ENCODE data around the gene TMEM164.
"Not testable (repeated sequence)": the region's sequence is repeated elsewhere in the genome, so short reads cannot be mapped to it uniquely, and the experiment has no call there.

TMEM164 gene

DNA sequence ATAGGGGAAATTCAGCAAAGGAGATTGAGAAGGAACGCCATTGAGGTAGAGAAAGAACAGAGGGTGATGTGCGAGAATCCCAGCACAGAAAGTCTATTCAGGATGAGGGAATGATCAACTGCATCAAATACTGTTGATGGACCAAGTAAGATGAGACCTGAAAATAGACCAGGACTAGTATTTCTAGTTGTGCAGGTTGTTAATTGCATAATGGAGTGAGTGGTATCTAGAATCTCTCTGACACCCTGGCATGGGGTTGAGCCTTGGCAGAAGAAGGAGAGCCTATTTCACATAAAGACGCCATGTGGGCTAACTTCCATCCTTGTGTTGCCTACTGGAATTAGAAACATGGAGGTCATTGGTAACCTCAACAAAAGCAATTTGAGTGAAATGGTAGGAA is 135.6 kb downstream of the TMEM164 start:
- no peak for DNase-seq

DNA sequence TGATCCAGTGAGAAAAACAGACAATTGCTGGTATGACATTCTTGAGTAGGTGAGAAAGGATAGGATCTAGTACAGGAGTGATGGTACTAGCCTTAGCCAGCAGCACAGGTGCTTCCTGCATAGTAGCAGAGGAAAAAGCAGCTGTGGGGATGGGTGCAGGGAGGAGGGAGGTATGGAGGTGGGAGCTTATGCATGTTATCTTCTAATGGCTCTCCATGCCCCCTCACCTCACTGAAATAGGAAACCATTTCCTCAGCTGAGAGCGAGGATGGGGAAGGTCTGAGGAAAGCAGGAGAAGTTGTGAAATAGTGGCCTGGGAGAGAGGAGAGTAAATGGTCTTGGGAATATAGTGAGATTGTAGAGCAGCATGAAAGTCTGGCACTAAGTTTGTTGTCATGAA is 136.3 kb downstream of the TMEM164 start:
- DNase-seq = no peak

DNA sequence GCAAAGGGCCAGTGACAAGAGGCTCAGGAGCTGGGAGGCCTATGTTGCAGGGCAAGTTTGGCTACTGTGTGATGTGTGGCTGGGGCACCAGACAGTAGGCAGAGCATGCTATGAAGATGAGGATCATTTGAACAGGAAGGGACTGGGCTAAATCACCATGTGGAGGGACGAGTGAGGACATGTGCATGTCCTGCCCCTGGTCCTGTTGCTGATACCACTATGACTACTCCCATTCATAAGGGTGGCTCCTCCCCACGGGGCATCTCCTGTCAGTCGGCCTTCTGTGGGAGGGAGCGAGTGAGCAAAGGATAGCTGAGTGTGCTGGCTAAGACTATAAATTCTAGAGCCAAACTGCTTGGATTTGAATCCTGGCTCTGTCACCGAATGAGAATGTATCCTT is 139.2 kb downstream of the TMEM164 start:
- DNase-seq = no peak

DNA sequence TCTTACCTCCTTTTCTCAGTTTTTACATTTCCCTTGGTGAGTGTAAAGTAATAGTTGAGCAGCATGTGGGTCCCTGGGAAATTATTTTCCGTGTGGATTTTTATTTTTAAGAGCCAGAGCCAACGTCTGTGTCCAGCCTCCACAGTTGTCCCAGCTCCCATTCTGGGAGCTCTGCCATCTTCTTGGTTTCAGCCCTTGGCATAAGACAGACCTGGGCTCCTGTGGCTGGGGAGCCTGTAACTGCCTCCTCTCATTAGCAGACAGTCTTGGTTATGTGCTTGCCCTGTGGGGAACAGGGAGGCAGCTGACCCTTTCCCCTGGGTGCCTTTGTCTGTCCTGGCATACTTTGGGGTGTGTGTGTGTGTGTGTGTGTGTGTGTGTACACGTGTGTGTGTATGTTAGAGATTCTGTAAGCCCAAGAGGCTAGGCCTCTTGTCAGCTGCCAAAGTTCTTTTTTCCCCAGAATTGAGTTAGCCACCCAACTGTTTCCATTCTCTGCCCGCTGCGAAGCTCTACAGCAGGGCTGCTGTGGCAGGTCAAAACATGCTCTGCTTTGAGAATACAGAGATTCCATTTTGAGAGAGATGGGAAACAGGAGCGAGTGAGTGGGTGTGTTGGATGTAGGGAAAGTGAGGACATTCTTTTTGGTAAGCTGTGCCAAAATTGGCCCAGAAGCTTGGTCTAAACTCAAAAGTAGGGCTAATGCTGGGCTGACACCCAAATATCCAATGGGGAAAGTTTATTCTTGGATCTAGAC is 140.7 kb downstream of the TMEM164 start:
- peak; percentile 20 for DNase-seq

DNA sequence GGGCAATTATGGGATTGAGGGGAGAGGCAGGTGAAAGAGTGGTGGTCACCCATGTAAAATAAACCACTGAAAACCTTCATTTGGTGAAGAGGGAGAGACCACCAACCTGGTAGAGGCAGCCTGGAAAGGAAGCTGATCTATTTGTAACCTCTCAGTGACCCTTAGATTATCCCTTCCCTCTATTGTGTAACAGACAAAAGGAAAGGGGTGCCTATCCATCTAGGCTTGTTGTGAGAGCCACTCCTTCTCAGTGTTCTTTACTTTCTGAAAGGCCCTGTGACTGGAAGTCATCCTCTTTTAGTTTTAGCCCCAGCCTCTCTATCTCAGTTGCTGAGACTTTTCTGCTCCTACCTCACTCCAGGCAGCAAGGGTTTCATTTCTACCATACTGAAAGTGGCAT is 142.4 kb downstream of the TMEM164 start:
- DNase-seq = no peak

DNA sequence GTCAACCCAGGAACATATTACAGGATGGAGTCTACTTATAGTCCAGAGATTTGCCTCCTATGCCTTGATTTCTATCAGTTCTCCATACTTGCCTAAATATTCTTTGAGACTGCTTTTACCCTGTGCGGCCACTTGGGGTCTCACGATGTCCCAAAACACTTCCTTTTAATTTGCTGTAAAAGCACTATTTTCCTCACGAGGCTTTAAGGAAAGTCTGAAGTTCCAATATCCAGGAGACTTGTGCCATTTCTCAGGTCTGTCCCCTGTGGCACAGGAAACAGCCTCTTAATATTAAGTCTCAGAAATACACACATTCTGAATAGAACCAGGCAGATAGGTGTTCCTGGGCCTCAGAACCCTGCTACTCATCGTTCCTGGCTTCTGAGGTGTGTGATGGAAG is 142.9 kb downstream of the TMEM164 start:
- DNase-seq = no peak

DNA sequence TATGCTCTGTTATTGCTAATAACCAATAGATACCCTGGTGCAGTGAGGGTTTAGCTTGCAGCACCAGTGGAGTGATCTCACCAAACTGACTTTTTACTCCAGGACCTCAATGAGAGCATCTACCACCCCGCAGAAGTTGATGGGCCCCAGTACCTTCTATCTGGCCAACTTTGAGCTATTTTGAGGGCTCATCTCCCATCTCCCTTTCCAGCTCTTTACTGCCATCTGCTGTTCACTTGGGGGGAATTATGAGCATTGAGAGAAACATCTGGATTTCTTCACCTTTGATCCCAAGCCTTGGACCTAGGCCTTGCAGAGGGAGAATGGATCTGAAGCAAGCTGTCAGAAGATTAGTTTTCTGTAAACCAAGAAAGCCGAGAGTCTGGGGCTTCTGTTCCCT is 143.6 kb downstream of the TMEM164 start:
- DNase-seq = peak; percentile 17

DNA sequence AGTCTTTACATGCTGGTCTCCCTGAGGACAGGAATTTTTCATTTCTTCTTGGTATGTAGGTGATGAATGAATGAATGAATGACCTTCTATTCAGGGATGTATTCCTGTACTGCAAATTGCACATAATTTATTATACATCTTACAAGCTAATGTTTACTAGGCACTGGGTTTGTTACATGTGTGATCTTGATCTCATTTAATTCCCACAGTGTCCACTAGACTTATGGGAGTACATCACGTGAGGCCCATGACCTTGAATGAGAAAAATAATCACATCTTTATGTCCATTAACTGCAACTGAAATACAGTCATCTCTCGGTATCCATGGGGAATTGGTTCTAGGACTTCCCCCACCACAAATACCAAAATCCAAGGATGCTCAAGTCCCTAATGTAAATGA is 150.3 kb downstream of the TMEM164 start:
- no peak for DNase-seq

DNA sequence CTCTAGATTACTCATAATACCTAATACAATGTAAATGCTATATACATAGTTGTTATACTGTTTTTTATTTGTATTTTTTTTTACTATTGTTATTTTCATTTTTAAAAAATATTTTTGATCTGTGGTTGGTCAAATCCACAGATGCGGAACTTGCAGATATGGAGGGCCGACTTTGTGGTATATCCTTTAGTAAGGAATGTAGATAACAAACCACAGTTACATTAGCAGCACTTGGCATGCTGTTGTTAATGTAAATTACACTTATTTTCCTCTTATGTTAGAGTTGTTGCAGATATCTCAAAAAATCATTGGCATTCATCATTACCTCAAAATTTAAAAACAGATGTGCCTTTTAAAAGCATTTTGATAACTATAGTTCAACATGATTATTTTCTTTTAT is 151.0 kb downstream of the TMEM164 start:
- no peak for DNase-seq

DNA sequence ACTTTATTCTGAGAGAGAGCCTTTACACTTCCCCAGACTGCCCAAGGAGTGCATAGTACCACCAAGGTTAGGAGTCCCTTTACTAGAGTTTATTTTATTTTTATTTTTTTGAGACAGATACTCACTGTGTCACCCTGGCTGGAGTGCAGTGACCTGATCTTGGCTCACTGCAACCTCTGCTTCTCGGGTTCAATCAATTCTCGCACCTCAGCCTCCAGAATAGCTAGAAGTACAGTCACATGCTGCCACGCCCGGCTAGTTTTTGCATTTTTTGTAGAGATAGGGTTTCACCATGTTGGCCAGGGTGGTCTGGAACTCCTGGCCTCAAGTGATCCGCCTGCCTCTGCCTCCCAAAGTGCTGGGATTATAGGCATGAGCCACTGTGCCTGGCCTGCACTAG is 151.4 kb downstream of the TMEM164 start:
- DNase-seq = not testable (repeated sequence)

DNA sequence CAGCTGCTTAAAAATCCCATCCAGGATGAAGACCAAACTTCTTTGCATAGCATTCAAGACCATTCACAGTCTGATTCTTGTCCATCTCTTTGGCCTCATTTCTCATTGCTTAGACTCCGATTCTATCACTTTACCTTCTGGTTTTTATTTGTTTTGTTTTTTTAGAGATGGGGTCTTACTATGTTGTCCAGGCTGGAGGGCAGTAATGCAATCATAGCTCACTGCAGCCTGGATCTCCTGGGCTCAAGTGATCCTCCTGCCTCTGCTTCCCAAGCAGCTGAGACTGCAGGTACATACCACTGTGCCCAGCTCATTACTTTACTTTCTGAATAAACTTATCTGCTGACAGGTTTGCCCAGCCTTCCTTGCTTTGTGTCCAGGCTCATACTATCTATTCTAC is 152.8 kb downstream of the TMEM164 start:
- DNase-seq = no peak

DNA sequence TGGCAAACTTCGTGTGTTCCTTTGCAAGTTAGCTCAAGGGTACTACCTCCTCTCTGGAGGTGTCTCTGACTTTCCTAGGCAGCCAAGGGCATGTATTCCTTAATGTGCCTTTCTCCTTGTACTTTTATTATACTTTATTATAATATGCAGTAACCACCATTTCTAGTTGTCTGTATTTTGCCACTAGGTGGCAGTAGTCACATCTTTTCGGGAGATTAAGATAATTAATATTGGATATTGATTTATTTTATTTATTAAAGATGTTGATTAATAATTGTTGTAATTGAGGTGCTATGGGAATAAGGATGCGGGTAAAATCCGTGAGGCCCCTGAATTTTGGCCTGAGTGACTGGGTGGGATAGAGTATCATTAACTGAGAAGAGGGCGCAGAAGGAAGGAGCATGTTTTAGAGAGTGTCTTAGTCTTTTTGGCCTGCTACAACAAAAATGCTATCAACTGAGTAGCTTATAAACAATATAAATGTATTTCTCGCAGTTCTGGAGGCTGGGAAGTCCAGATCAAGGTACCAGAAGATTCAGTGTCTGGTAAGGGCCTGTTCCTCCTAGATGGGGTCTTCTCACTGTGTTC is 153.3 kb downstream of the TMEM164 start:
- DNase-seq = no peak

DNA sequence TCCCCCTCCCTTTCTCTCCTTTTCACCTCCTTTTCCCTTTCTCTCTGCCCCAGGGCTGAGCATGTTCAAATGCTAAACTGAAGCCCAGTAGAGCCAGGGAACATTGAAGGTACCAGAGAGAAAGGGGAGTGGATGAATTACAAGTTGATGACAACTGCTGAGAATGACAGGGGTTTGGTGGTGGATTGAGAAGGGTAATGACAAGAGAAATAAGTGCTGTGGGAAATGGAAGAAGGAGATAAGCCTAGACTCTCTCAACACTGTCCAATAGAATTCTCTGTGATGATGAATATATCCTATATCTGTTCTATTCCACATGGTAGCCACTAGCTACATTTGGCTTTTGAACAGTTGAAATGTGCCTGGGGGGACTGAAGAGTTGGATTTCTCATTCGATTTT is 154.5 kb downstream of the TMEM164 start:
- no peak for DNase-seq

DNA sequence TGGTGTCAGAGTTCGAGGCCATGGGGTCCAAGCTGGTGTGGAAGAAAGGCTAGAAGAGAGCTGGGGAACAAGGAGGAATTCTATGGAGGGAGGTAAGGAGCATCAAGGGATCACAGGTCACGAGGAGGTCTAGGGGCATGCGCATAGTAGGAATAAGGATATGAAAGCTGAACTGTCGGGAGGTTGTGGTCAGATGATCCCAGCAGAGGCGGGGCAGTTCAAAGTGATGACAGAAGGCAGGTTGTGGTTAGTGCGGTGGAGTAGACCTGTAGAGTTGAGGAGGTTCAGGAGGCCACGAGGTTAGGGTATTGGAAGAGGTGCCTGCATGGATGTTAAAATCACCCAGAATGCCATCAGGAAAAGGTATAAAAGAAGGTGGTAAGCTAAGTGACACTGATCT is 156.3 kb downstream of the TMEM164 start:
- DNase-seq = no peak

DNA sequence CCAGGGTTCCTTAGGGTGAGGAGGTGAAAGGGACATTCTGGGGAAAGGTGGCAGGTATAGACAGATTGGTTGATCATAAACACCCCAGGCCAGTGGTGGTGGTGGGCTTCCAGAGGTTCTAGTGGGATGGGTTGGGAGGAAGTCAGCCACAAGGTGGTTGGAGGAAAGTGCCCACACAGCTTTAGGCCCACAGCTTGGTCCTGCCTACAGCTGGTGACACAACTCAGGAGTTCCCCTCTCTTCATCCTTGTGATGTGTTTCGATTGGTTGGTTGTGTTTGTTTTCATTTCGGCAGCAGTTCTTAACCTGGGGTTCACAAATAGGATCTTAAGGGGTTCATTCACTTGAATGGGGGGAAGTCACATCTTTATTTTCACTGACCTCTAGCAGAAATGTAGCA is 157.0 kb downstream of the TMEM164 start:
- no peak for DNase-seq

DNA sequence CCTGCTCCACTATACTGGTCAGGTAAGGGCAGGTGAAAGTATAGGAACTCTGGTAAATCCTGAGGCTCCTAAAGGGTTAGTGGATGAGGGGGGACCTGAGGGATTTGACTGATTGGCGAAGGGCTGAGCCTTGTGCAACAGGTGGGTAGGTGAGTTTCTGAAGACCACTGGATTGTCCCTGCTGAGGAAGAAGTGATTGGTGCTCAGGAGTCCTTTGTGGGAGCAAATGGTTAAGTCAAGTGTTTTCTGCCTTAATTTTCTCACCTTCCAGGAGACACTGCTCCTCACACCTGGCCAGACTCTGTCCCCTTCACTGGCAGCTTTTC is 158.4 kb downstream of the TMEM164 start:
- DNase-seq = no peak

DNA sequence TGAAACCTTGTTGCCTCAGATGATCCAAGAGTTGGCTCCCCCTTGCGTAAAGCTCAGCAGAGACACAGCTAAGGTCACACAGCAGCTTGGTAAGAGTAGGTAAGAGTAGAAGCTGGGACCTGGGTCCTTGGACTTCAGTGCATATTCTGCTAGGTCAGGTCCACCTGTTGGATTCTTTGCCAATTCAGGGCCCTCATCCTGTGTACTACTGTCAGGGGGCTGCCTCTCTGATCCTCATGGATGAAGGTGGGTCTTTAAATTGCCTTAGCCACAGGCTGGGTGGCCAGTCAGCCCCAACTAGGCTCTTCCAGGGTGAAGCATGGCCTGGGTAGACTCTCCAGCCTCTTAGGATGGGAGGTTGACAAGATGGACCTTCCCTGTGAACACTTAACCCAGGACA is 159.2 kb downstream of the TMEM164 start:
- no peak for DNase-seq

DNA sequence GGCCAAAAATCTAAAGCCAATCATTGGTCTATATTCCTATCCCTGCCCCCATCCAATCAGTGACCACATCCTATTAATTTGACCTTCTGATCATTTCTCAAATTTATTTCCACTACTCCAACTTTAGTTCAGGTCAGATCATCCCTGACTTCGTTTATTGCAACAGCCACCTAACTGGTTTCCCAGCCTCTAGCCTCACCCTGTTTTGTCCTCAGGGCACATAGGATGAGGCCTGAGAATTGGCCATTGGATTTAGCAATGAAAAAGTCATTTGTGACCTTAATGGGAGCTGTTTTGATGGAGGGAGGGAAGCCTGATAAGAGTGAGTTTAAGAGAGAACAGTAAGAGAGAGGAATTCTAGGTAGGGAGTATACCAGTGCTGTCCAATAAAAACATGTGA is 160.0 kb downstream of the TMEM164 start:
- no peak for DNase-seq

DNA sequence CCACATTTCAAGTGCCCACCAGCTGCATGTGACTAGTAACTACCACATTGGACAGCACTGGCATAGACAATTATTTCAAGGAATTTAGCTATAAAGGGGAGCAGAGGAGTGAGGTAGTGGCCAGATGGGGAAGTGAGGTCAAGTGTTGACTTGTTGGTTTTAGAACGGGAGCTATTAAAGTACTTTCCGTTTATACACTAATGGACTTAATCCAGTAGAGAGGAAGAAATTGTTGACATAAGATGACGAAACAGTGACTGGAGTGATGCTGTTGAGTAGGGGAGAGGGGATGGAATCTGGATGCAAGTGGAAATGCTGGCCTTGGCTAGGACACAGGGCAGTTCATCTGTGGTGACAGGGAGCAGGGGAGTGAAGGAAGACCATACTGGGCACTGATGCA is 160.6 kb downstream of the TMEM164 start:
- no peak for DNase-seq

DNA sequence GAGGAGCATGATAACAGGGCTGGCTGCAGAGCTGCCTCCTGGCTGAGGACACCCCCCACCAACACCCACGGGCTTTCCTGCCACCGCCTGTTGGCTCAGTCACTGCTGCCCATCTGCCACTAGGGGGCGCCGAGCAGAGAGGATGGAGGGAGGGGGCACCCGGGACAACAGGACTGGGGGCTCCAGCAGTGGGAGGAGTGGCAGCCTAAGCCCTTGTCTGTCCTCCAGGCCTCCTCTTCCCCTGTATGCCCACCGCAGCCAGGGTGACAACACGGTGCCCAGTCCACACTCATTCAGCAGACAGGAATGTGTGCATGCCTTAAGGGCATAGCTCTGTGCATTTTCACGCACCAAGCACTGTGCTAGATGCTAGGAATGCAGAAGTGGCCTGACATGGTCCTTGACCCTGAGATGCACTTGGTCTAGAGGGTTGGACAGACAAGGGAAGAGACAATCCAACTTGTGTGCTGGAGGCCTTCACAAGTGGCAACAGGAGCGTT is 165.1 kb downstream of the TMEM164 start:
- no peak for DNase-seq

DNA sequence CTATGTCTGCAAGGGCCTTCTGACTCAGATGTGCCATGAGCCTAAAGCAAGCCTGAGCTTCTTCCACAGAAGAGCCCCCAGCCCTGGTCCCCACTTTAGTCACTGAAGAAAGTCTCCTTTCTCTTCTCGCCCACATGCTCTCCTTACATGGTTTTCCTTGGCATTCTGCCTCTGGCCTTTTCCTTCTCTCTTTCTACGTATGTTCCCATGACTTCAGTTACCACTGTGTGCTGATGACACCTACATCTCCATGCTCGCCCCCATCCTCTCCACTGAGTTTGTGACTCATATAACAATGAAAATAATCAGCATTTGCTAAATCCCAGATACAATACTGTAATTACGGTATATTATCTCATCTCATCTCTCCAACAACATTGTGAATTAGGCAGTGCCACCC is 165.7 kb downstream of the TMEM164 start:
- DNase-seq = no peak

DNA sequence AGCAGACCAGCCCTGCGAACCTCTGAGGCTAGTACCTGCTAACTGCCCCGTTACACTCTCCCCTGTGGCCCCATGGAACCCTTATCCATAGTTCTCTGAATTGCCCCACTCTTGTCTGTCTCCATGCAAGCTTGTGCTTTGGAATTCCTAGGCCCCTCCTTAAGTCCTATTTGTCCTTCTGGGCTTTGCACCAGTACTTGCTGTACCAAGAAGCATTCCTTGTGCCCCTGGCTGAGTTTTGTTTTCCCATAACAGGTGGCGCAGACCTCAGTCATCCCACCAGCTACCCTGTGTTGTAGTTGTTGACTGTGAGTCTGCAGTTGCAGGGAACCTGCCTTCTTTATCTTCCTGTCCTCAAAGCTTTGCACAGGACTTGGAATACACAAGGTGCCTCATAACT is 167.1 kb downstream of the TMEM164 start:
- no peak for DNase-seq

DNA sequence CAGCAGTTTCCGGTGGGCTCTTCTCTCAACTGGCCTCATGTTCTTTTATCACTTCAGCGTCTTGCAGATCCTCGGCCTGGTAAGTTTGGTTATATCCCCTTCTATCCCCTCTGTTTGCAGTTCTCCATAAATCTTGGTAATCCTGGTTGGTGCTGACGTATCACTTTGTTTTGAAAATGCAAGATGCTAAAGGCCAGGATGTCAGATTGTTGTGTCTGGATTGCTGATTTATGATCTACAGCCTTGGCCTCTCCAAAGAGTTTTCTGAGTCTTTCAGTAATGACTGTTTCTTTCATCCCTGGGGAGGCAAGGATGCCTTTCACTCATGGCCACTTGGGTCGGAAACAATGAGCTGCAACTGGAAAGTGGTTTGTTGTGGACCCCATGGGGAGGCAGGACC is 168.5 kb downstream of the TMEM164 start:
- DNase-seq = no peak

DNA sequence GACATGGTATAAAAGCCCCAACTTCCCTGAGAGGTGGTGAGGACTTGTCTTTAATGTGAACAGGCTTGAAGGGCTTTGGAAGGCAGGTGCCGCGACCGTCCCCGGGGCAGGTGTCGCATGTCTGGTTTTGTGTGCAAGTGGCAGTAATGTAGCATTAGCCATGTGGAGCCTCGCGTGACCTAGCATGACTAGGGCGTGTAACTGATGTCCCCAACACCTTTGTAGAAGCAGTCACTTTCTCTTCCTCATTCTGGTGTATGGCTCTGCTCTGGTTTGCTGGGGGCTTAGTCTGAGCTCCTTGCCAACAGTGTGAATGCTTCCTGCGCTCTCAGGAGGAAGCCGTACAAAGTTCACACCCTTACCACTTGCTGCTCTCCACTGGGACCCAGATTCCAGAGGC is 169.3 kb downstream of the TMEM164 start:
- DNase-seq = no peak
